Measurements from ENCODE around the gene RBM44.
"Not testable (repeated sequence)": the region's sequence is repeated elsewhere in the genome, so short reads cannot be mapped to it uniquely, and the experiment has no call there.

RBM44 gene

GRCh38 chr2:237757616-237758015, 41.0 kb upstream of the RBM44 start:
- H3K4me3 ChIP-seq (ENCODE audit: low read depth, low read length): no peak overlapping the region
- no peak for TF ChIP-seq CTCF (IDR thresholded peaks at IDR 0.05; ENCODE audit: borderline replicate concordance, insufficient read depth, low read depth, low read length)

- no peak for TF ChIP-seq CTCF (IDR thresholded peaks at IDR 0.05; ENCODE audit: borderline replicate concordance, insufficient read depth, low read depth, low read length)
- H3K4me3 ChIP-seq (ENCODE audit: low read depth, low read length): no peak overlapping the region
Measured at GRCh38 chr2:237758185-237758584, 40.4 kb upstream of the RBM44 start.

GRCh38 chr2:237759176-237759575, 39.4 kb upstream of the RBM44 start:
- TF ChIP-seq CTCF (IDR thresholded peaks at IDR 0.05; ENCODE audit: borderline replicate concordance, insufficient read depth, low read depth, low read length): no peak
- H3K4me3 ChIP-seq (ENCODE audit: low read depth, low read length): no peak overlapping the region

- H3K4me3 ChIP-seq (ENCODE audit: low read depth, low read length): no peak overlapping the region
- no peak for TF ChIP-seq CTCF (IDR thresholded peaks at IDR 0.05; ENCODE audit: borderline replicate concordance, insufficient read depth, low read depth, low read length)
Measured at GRCh38 chr2:237760506-237761502, 37.8 kb upstream of the RBM44 start.

- not testable (repeated sequence) for H3K4me3 ChIP-seq (ENCODE audit: low read depth, low read length)
Measured at GRCh38 chr2:237762291-237763182, 36.0 kb upstream of the RBM44 start.

GRCh38 chr2:237763812-237764211, 34.8 kb upstream of the RBM44 start:
- no peak for TF ChIP-seq CTCF (IDR thresholded peaks at IDR 0.05; ENCODE audit: borderline replicate concordance, insufficient read depth, low read depth, low read length)
- H3K4me3 ChIP-seq (ENCODE audit: low read depth, low read length): no peak overlapping the region

- H3K4me3 ChIP-seq (ENCODE audit: low read depth, low read length): not testable (repeated sequence)
Measured at GRCh38 chr2:237765122-237765521, 33.5 kb upstream of the RBM44 start.

Measured in GM12875 (cell line).